Upper lobe of left lung (tissue), 6 donors: ENCODE data around the gene MAML2. TPM values are rescaled to one million over a fixed set of nuclear protein-coding genes. Genes with fewer than 3 reads are reported as not detected.

Experiments used
- ATAC-seq, 2 donors: fragments of 200-7000 bp; cut with Tn5 transposase; one replicate each; pipeline ENCODE4 v1.9.1; 2022; ENCODE audit warnings: mild to moderate bottlenecking in 2 of 2, moderate library complexity in 2 of 2; ENCODE audit not compliant: low FRiP score in 2 of 2
- DNase-seq, 2 donors: peaks; one replicate each; pipeline ENCODE4 v3.0.0-alpha.2; 2019 to 2020
- H3K27ac ChIP-seq, 4 donors: fragments of 200-600 bp; sonication (generic); one replicate each; pipeline ENCODE4 v1.5.1; 2016 to 2019
- H3K27me3 ChIP-seq, 4 donors: fragments of 200-600 bp; sonication (generic); one replicate each; pipeline ENCODE4 v1.5.1; 2017 to 2019
- H3K36me3 ChIP-seq, 4 donors: fragments of 200-600 bp; sonication (generic); one replicate each; pipeline ENCODE4 v1.5.1; 2016 to 2019
- H3K4me1 ChIP-seq, 4 donors: fragments of 200-600 bp; sonication (generic); one replicate each; pipeline ENCODE4 v1.5.1; 2018 to 2019
- H3K4me3 ChIP-seq, 4 donors: fragments of 200-600 bp; sonication (generic); one replicate each; pipeline ENCODE4 v1.5.1; 2017 to 2019; ENCODE audit warnings: mild to moderate bottlenecking in 2 of 4, moderate library complexity in 1 of 4
- H3K9me3 ChIP-seq, 4 donors: fragments of 200-600 bp; sonication (generic); one replicate each; pipeline ENCODE4 v1.5.1; 2018 to 2019
- CTCF ChIP-seq, 6 experiments: fragments of 450-650 bp in 4 of 6; fragments of 200-600 bp in 2 of 6; sonication (generic) in 2 of 6; IDR thresholded peaks; one replicate each; pipeline ENCODE4 v1.5.1; 2016 to 2019; ENCODE audit warnings: antibody characterized with exemption in 6 of 6
- EP300 ChIP-seq, 4 donors: sonication (generic); formaldehyde crosslinking; IDR thresholded peaks; one replicate each; pipeline ENCODE4 v1.5.1; 2017; ENCODE audit warnings: antibody characterized with exemption in 4 of 4, control low read depth in 2 of 4
- POLR2A ChIP-seq, 4 donors: fragments of 450-650 bp; IDR thresholded peaks; one replicate each; pipeline ENCODE4 v1.5.1; 2016 to 2017; ENCODE audit warnings: antibody characterized with exemption in 4 of 4, mild to moderate bottlenecking in 2 of 4
- POLR2AphosphoS5 ChIP-seq, 2 donors: sonication (generic); formaldehyde crosslinking; IDR thresholded peaks; one replicate each; pipeline ENCODE4 v1.5.1; 2017; ENCODE audit warnings: antibody characterized with exemption in 2 of 2
- WGBS, 2 donors: methylation state at CpG; one replicate each; pipeline ENCODE4 v1.1.5; 2017 to 2018; 5-methylcytosine and 5-hydroxymethylcytosine counted together
- total RNA-seq, 6 donors: library from RNA; depleted of rRNA in 4 of 6; stranded (reverse); fragments of >200 nt in 4 of 6; gene quantifications; one replicate each; pipeline versions ENCODE4 v1.1.0 to v1.2.1, GENCODE V29; 2016 to 2021
- donor health status: DM: no; HTN: no; CAD: no; lungs with moderate emphysema.
- donor health status: DM: no; HTN: yes; CAD: no; lungs with severe emphysema.

MAML2 gene
- total RNA-seq, 6 donors from 2014 or later, result 19.5 to 36.6 (median 26.3) TPM

GRCh38 chr11:96149743-96150555 is 193.0 kb downstream of the MAML2 start:
- H3K4me1 ChIP-seq, result peaks cover 11 to 15% (median 12%) of the 10 kb centered on the region in 4 donors
- ATAC-seq (peak in 1 of 2 donors; percentile 47), DNase-seq (no peak)
- 90 to 92% methylated on average over 7 of the region's 7 CpGs for WGBS, 2 donors
- no peak overlapping the region for H3K27ac ChIP-seq
- no peaks in the 10 kb centered on the region for H3K9me3 ChIP-seq
- no peaks in the 10 kb centered on the region for H3K36me3 ChIP-seq
- no peaks in the 10 kb centered on the region for H3K27me3 ChIP-seq
- TF ChIP-seq CTCF (IDR thresholded peaks at IDR 0.05), result no peak
- TF ChIP-seq POLR2AphosphoS5 (IDR thresholded peaks at IDR 0.05), result no peak
- no peak for TF ChIP-seq POLR2A (IDR thresholded peaks at IDR 0.05)
- TF ChIP-seq EP300 (IDR thresholded peaks at IDR 0.05), result no peak
- no peak overlapping the region for H3K4me3 ChIP-seq

DNA sequence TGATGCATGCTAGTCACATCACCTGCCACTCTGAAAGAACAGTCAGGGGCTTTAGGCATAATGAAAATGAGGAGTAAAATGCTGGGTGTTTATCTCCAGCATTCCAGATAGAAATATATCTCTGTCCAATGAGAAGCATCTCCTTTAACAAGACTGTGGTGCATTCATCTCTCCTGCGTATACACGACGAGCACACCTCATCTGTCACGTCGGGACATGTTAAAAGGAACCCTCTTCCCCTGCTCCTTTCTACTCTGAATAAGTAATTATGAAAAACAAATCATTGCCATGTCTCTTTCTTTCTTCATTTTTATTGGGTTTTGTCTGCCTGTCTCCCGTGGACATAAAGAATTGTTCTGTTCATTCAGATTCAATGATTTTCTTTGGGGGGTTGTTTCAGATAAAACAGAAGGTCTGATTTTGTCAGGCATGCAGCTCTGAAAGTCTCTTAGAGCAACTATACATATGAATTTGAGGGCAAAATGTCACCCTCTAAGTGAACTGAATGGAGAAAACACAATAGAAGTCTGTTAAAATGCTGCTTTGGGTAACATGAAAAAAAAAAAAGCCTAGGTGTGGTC is 195.0 kb downstream of the MAML2 start:
- Histone ChIP-seq H3K4me3 (no peak overlapping the region), H3K27me3 (no peaks in the 10 kb centered on the region)
- WGBS, 2 donors, result 87 to 92% methylated on average over 6 of the region's 6 CpGs

DNA sequence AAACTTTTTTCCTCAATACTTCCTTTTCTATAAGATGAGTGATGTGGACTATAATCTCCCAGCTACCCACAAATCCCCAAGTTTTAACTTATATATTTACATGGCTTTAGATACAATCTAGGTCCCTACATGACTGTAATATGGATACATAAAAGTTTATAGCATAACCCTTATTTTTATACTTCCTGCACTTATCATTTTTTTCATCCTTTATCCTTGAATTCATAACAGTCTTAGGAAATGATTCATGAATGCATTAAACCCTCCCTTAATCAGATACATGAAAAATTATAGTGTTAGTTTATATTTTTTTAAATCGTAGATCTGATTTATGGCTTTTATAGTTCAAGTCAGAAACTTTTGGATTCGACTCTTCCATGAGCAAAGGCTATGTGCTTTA is 195.8 kb downstream of the MAML2 start:
- Histone ChIP-seq H3K27me3 (no peaks in the 10 kb centered on the region), H3K4me1 (peaks cover 6 to 18% (median 14%) of the 10 kb centered on the region in 4 donors), H3K9me3 (no peaks in the 10 kb centered on the region), H3K36me3 (no peaks in the 10 kb centered on the region), H3K4me3 (no peak overlapping the region), H3K27ac (no peak overlapping the region)
- no peak for TF ChIP-seq EP300 (IDR thresholded peaks at IDR 0.05)
- no peak for TF ChIP-seq POLR2AphosphoS5 (IDR thresholded peaks at IDR 0.05)
- TF ChIP-seq CTCF (IDR thresholded peaks at IDR 0.05), result no peak
- no peak for TF ChIP-seq POLR2A (IDR thresholded peaks at IDR 0.05)
- DNase-seq (no peak), ATAC-seq (no peak)
- WGBS, 2 donors, result 83 to 91% methylated on average over 2 of the region's 2 CpGs

More for the DNA sequence above, 195.0 kb downstream of the MAML2 start:
- DNase-seq (no peak), ATAC-seq (no peak)
- Histone ChIP-seq H3K4me1 (peaks cover 6 to 15% (median 10%) of the 10 kb centered on the region in 4 donors), H3K36me3 (no peaks in the 10 kb centered on the region), H3K27ac (no peak overlapping the region), H3K9me3 (no peaks in the 10 kb centered on the region)
- TF ChIP-seq CTCF (IDR thresholded peaks at IDR 0.05), result no peak
- TF ChIP-seq POLR2A (IDR thresholded peaks at IDR 0.05), result no peak
- TF ChIP-seq POLR2AphosphoS5 (IDR thresholded peaks at IDR 0.05), result no peak
- no peak for TF ChIP-seq EP300 (IDR thresholded peaks at IDR 0.05)

DNA sequence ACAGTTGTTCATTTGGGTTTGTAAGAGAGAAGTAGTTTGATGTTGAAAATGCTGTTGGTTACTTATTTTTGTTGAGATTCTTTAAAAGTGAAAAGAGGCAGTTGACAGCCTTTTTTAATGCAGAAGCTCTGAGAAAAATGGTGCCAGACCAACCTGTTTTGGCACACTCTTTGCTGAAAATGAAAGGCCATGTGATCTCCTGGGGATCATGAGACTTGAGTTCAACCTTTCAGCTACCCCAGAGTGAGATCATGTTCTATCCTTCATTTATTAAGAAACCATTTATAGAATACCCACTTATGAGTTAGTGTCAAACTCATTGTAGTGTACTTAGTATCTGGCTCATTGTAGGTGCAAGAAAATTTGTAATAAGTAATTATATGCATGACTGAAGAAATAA is 196.2 kb downstream of the MAML2 start:
- Histone ChIP-seq H3K4me3 (no peak overlapping the region), H3K27ac (no peak overlapping the region), H3K9me3 (no peaks in the 10 kb centered on the region), H3K27me3 (no peaks in the 10 kb centered on the region), H3K4me1 (peaks cover 6 to 18% (median 15%) of the 10 kb centered on the region in 4 donors), H3K36me3 (no peaks in the 10 kb centered on the region)
- TF ChIP-seq POLR2AphosphoS5 (IDR thresholded peaks at IDR 0.05), result no peak
- no peak for TF ChIP-seq EP300 (IDR thresholded peaks at IDR 0.05)
- TF ChIP-seq CTCF (IDR thresholded peaks at IDR 0.05), result no peak
- TF ChIP-seq POLR2A (IDR thresholded peaks at IDR 0.05), result no peak
- DNase-seq (no peak), ATAC-seq (no peak)
